Dedifferentiated amniotic fluid mesenchymal stem cell (primary cell): ENCODE measurements around the gene PER1.
"Not testable (repeated sequence)": the region's sequence is repeated elsewhere in the genome, so short reads cannot be mapped to it uniquely, and the experiment has no call there.

Experiments
- DNase-seq: peaks from one replicate; pipeline ENCODE4 v3.0.0-alpha.2; 2016; ENCODE audit errors: extremely low spot score

The PER1 gene

DNA sequence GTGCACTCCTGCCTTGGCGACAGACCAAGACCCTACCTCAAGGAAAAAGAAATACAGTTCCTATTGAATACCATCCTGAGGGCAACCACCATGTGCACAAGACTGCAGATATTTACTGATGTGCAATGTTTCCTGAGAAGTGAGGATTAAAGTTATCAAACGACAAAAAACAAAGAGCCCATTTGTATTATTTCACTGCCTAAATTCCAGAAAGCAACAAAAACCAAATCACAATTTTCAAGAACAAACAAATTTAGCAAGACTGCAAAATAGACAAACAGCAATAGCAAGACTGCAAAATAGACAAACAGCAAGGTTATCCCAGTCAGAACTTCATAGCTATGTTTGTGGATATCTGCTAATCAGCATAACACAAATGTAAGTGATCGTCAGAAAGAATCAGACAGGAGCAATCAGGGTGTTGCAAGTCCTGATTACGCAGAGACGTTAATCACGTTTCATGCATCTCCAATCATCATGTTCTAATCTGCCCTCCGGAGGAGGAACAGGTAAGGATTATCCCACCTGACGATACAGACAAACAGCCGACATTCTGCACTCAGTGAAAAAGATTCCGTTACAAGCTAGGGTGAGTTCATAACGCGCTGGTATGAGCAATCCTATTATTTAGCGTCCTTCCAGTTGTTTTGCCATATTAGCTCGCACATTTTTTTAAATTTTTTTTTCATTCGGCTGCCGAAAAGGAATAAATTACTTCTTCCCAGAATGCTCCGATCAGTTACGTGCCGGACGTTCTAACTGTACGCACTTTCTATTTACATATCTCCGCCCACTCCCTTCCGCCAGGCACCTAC lies 21.1 kb upstream of the PER1 start:
- peak; percentile 93 for DNase-seq

DNA sequence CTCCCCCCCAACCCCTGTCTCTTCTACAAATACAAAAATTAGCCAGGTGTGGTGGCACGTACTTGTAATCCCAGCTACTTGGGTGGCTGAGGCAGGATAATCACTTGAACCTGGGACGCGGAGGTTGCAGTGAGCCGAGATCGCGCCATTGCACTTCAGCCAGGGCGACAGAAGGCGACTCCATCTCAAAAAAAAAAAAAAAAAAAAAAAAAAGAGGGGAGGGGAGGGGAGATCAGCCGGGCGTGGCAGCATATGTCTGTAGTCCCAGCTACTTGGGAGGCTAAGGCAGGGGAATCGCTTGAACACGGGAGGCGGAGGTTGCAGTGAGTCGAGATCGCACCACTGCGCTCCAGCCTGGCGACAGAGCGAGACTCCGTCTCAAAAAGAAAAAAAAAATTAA lies 18.0 kb upstream of the PER1 start:
- not testable (repeated sequence) for DNase-seq

DNA sequence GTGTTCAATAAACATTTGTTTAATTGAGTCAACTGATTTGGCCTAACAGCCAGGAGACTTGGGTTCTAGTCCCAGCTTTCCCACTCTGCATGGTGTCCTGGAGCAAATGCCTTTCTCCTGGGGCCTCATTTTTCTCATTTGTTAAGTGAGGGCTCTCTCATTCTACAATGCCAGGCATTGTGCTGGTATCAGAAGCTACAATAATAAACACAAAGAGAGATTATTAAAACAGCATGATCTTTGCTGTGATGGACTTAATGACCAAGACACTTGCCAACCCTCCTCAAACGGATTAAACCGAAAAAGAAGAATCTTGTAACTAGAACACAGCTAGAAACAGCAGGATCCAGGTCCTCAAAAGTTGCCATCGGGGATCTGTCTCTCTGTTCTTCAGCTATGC lies 15.3 kb upstream of the PER1 start:
- no peak for DNase-seq

DNA sequence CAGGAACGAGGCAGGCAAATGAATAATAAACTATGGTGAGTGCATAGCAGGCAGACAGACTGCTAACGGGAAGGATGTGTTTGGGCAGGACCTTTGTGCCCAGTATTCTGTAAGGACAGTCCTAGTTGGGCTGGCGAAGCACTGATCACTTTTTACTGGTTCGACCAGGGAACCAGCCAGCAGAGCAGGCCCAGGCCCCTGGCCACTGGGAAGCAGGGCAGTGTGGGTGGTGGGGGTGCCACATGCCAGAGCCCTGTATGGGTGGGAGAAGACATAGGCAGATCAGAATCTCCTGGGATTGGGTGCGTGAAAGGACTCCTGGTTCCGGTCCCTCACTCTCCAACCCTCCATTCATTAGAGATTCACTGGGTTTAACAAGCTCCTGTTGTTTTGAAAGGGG lies 14.5 kb upstream of the PER1 start:
- no peak for DNase-seq

DNA sequence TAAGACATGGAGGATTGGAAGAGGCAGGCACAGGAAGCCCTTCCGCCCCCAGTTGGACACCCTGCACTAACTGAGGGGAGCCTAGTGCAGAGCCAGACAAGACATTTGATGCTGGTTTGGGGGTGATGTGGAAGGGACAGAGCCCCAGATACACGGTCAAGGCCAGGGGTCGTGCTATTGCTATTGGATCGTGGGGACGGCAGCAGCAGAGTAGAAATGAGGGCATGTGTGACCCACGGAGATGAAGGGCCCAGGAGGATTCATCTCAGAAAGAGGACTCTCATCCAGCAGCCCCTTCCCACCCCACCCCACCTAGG lies 12.6 kb upstream of the PER1 start:
- no peak for DNase-seq

DNA sequence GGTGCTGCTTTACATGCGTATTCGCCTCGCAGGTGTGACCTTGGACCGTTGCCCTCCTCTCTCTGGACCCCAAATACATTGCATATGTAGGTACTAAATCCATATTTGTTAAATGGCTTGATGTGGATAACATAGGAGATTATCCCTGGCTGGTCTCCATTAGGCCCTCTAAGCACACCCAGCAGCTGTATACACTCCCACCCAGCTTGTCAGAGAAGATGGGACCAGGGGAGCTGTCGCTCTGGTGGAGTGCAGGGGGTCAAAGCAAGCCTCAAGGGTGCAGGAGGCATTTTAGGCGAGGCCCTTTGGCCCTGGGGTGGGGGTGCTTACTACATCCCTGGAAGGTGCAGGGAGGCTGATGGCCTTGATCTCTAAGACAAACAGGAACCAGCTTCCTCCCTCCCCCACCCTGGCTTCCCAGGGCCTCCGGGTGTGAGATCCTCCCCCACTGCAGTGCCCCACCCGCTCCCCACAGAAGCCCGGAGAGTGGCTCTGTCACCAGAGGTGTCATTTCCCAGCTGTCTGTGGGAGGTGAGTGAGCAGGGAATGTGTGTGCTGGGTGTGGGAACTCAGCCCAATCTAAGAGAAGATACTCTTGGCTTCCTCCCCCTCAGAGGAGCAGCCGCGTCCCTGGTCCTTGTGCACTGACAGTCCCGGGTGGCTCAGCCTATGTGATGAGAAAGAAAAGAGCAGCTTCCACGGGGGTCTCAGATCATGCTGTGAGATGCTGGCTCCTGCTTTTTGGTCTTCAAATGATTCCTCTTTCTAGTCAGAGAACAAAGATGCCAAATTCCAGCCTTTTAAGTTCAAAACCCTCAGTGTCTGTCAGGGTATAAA lies 12.0 kb upstream of the PER1 start:
- no peak for DNase-seq

DNA sequence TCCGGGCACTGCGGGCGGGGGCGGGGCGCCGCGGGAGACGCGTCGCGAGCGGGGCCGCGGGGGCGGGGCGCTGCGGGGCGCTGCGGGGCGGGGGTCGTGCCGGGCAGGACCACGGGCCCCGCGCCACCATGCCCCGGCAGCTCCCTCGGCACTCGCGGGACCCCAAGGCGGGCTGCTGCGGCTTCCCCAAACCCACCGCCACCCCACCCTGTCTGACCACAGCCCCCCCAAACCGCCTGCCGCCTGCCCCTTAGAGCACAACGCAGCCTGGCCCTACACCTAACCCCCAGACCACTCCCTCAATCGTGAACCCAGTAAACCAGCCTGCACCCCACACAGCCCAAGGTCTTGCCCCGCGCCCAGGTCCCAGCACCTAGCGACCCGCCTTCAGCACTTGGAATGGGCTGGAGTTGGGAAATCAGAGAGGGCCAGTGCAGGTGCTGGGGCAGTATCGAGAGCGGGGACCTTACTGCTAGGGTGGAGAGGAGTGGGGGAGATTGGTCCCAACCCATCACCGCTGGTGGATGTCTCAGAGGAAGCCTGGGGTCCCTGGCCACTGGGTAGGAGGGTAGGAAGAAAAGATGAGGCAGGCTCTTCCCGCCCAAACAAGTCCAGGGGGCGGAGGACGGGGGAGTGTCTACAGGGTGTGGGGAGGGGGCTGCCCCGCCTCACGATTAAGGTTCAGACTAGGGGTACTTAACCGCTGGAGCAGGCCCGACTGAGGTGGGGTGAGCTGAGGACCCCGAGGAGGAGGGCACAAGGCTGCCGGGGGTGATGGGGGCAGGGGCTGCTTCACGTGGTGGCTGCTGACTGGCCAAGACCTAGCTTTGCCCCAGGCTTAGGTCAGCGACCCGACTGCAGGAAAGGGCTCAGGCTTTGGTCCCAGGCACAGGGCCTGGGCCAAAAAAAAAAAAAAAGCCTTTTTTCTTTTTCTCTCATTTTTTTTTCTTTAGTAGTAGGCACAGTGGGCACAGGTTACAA lies 11.1 kb upstream of the PER1 start:
- DNase-seq, result no peak

DNA sequence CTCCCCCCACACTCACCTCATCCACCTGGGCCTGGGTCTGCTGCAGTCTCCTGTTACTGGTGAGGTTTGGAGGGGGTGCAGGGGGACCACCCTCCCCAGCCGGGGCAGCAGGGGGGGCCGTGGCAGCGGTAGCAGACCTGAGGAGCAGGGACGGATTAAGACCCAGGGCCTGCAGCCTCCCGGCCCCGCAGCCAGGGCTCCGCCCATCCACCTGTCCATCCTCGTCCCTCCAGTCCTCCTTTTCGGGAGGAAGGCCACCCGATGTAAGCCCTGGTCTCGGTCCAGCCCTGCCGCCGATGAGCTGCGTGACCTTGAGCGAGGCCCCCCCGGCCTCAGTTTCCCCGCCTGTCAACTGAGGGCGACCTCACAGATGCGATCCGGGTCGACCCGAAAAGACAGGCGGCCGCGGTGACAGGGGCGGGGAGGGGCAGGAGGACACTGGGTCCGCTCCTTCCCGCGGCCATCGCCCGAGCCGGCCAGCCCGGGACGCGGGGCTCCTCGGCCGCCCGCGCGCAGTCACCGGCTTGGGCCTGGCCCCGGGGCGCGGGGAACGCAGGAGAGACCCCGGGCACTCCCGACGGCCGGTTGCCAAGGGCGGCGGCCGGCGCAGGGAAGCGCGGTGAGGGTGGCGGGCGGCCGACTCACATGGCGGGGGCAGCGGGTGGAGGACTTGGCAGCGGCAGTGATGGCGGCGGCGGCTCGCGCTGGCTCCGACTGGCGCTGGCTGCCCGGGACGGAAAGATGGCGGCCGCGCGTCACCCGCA lies 10.2 kb upstream of the PER1 start, which contains the start of gene VAMP2:
Gene VAMP2 (minus strand): TSS at position 716 of the 764 bp plus-strand sequence. CDS start 69 bp downstream, at position 647.
- DNase-seq, result peak; percentile 46

DNA sequence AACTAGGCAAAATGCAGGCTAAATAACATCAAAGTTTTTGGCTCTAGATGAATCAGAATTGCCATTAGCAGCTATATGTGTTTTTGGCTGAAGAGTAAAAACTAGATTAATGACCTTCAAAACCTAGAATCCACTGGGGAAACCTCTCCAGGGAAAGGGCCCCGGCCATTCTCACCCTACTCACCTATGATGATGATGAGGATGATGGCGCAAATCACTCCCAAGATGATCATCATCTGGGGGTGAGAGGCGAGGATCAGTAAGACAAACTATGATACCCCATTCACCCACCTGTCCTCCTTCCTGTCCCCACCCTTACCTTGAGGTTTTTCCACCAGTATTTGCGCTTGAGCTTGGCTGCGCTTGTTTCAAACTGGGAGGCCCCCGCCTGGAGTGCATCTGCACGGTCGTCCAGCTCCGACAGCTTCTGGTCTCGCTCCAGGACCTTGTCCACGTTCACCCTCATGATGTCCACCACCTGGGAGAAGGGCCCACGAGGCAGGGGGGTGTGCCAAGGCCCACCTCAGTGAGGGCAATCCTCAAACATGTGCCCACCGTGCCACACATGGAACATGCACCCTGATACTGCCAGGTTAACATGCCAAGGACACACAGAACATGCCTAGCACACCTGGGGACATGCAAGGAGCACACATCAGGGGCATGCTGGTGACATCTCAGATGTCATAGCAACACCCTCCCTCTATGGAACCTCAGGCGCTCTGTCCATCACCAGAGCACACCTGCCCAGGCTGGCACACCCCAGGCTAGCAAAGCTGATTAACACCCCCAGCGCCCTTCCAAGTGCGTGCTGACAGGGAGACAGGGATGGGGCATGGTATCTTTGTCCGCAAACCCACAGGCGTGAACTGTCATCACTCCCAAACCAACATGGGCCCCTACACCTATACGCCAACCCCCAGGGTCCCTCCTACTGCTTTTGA lies 9.4 kb upstream of the PER1 start:
- no peak for DNase-seq

DNA sequence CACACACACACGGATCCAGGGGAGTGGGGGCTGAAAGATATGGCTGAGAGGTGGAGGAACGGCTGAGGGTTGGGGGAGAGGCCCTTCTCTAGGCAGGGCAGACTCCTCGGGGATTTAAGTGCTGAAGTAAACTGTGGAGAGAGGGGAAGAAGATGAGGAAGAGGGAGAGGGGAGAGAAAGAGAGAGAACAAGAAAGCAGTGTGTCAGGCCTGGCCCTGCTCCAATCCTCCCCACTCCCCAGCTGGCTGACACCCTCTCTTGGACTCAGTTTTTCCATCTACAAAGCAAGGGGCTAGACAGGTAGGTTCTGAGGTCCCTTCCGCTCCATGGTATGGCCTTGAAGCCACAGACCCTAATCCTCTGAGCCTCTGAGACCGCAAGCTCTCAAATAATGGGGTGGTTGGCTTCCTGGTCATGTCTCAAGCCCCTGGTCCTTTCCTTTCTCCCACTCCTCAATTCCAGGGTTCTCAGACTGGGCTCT lies 8.6 kb upstream of the PER1 start:
- DNase-seq, result no peak

DNA sequence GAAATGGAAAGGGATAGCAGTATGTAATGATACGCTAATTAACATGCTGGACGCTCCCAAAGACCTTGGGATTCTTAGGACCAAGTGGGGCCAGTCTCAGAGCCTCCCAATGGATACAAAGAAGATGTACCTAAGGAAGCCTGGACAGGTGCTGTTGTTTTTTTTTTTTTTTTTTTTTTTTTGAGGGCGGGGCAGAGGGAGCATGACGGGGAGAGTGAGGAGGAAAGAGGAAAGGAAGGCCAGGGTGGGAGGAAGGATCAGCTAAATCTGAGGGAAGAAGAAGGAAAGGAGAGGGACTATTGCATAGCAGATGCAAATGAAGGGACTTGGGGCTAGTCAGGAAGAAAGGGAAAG lies 8.0 kb upstream of the PER1 start:
- no peak for DNase-seq

DNA sequence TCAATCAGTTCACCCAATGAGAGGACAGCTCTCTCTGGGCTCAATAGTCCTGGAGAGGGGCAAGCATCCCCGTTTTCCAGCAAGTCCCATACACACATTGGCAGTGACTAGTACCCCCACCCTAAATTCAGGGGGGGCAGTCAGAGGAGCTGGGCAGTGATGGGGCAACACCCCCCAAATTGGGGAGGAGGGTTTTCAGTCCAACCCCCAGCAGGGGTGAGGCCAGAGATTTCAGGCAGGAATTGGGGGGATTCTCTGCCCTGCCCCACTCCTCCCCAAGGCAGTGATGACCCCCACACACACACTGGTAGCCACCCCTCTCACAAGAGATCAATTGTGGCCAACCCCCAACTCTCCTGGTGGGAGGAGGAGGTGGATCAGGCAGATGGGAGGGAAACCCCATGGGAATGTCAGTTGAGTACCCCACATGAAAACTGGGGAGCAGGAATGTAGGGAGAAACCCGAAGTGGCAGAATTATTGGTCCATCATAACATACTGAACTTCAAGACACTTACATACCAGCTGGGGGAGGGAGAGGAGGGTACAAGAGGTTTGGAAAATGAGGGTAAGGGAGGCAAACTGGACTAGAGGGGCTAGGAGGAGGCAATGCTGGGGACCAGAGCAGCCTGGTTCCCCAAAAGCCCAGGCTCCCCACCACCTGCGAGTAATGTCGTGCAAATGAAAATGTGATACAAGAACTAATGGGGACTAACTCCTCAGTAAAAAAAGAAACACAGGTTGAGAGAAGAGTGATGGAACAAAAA lies 7.4 kb upstream of the PER1 start:
- DNase-seq, result no peak

DNA sequence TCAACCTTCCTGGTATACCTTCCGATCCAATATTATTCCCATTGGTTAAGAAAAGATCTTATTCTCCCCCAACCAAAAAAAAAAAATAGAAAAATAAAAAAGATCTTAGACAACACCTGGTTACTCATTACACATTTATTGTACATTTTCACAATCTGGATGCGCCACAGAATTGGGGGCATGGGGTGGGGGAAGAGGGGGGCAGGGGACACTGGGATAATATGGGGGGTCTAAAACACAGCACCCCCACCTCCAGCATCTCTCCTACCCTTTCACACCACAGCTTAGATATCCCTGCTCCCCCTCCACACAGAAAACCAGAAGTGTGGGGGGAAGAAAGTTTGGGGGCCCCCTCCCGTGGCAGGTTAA lies 6.8 kb upstream of the PER1 start:
- DNase-seq, result no peak

DNA sequence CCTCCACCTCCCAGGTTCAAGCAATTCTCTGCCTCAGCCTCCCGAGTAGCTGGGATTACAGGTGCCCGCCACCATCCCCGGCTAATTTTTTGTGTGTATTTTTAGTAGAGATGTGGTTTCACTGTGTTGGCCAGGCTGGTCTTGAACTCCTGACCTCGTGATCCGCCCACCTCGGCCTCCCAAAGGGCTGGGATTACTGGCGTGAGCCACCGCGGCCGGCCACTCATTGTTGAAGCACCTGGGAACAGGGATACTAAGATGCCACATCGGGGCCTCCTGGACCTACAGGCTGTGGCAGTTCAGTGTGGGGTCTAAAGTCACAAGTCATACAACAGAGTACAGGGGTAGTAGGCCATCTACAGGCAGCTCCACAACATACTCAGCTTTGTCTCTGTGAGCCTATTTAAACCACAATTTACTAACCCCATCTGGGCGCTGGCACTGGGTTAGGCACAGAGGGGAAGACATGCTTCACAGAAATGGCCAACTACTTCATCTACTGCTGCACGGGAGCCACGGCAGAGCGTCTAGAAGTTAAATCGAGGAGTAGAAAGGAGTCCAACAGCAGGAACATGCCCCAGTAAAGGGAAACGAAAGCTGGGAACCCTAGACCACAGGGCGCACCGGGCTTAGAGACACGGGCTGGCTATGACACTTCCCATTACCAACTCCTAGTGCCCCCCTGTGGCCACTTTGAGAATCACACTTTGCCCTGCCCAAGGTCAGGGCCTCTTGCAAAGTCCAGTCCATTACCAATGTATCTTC lies 6.2 kb upstream of the PER1 start:
- DNase-seq, result peak; percentile 89

DNA sequence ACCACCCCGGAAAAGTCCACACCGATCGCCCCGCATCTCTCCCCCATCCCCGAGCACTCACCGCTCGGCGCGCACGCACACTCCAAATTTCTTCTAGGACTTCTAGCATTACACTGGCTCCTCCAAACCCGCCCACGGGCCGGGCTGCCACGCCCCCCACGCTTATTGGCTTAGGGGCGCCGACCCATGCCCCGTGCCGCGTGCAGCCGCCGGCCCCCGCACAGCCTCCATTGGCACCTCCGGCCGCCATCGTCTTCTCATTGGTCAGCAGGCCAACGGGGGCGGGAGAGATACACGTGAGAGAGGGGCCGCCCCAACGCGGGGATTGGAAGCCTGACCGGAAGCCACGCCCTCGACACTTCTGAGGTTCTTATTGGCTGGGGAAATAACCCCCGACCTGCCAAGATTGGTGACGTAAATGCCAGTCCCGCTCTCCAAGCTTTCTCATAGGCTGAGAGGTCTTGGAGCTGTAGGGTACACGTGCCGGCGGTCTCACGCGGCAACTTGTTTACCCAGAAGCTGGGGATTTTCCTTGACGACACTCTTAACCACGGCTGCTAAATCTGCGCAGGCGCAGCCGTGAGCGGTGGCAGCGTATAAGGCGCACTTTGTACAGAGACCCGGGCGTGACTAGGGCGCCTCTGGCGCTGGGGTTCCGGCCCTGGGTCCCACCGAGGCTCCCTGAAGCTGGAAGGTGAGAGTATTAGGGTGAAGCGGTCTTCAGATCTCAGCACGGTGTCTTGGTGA lies 4.2 kb upstream of the PER1 start:
- peak; percentile 100 for DNase-seq

DNA sequence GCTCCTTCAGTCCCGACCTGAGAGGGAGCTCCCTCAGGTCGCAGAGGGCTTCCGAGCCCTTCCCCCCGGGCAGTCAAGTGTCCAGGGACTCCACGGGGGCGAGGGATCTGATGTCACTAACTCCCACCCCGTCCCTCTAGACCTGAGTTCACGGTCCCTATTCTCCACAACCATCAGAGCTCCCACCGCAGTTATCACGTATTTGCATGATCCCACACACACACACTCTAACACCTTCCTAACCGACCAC lies 3.7 kb upstream of the PER1 start:
- DNase-seq, result no peak

DNA sequence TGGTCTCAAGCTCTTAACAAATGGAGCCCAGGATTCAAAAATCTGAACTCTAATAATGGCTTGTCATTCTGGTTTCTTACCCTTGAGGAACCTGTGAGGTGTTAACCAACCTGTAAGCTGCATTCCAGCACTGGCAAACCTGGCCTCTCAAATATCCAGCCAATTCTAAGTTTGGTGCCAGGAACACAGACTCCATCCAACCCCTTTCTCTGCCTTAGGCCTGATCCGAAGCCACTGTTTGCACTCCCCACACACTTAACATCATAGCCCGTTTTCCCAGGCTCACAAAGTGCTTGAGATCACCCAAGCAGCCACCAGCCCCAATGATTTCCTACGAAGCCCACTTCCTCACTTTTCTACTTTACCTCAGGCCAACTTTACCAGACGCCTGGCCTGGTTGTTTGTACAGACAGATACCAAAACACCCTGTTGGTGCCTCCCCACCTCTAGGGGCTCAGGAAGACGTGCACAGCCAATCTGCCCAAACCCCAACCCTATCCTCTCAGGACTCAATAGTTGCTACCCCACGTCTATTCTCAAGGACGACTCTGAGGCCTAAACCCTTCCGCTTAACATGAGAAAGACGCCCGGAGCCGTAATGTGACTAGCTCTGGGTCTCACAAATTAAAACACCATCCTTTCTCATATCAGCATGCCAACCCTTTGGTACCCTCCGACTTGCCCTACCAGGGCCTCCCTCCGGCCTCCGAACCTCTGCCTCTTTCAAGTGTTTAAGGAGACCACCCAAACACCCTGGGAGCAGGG lies 3.2 kb upstream of the PER1 start:
- no peak for DNase-seq
